Measurements from ENCODE around the gene VAC14. TPM values are rescaled to one million over a fixed set of nuclear protein-coding genes. Genes with fewer than 3 reads are reported as not detected.

Gene VAC14
- total RNA-seq, 2 donors from 2014 or later, result 26.5 to 27.7 TPM

DNA sequence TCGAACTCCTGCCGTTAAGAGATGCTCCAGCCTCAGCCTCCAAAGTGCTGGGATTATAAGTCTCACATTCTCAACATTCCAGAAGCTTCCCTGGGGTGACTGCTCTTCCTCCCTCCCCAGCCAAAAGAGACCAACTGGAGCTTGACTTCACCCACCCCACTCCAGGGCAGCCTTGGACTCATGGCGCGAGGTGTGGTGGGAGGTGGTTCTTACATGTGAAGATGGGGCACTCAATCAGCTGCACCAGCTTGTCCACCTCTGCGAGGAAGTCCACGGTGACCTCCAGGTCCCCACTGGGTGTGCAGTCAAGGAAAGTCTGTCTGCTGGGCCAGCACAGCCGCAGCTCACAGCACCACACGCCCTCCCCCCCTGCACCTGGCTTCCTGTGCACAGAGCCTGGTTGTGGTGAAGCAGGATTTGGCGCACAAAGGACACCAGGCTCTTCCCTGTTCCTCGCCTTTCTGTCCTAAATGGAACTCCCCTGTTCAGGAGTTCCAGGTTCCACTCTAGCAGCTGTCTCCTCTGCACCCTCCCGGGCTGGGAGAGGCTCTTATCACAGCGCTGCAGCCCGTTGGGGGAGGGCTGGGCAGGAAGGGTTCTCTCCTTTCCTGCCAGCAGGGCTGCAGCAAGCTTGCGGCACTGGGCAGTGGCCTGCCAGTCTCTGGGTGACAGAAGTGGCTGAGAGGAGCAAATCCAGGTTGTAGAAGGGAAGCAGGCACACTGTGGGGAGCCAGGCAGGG, 105.5 kb downstream of the VAC14 start:
- Histone ChIP-seq H3K36me3 (replicated peaks in 1 of 2; ENCODE audit: insufficient read depth in 1 of 2, low read depth in 2 of 2) (no peaks in the 10 kb centered on the region), H3K4me3 (no peak overlapping the region), H3K27ac (peak overlapping the region in 1 of 4 donors; percentile 17), H3K4me1 (no peaks in the 10 kb centered on the region), H3K9me3 (no peaks in the 10 kb centered on the region), H3K27me3 (no peaks in the 10 kb centered on the region)
- TF ChIP-seq, protein P1, sequence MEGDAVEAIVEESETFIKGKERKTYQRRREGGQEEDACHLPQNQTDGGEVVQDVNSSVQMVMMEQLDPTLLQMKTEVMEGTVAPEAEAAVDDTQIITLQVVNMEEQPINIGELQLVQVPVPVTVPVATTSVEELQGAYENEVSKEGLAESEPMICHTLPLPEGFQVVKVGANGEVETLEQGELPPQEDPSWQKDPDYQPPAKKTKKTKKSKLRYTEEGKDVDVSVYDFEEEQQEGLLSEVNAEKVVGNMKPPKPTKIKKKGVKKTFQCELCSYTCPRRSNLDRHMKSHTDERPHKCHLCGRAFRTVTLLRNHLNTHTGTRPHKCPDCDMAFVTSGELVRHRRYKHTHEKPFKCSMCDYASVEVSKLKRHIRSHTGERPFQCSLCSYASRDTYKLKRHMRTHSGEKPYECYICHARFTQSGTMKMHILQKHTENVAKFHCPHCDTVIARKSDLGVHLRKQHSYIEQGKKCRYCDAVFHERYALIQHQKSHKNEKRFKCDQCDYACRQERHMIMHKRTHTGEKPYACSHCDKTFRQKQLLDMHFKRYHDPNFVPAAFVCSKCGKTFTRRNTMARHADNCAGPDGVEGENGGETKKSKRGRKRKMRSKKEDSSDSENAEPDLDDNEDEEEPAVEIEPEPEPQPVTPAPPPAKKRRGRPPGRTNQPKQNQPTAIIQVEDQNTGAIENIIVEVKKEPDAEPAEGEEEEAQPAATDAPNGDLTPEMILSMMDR (IDR thresholded peaks at IDR 0.05), result no peak
- TF ChIP-seq POLR2A (IDR thresholded peaks at IDR 0.05), result no peak
- 63 to 84% methylated on average over 9 to 14 of the region's 14 CpGs for WGBS, 2 donors
- intact Hi-C loops (cut with DNase I), result no loop called here
- DNase-seq (no peak), ATAC-seq (no peak)

DNA sequence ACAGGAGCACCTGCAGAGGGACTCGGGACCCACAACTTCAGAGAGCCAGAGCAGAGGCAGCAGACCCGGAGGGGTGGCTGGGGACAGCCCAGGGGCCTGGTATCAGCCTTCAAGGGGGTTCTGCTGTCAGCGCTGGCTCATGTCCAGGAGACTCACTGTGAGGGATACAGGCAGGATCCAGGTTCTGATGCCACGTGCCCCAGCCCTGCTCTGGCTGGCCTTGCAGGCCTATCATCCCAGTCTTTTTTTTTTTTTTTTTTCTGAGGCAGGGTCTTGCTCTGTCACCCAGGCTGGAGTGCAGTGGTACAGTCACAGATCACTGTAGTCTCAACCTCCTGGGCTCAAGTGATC, 106.1 kb downstream of the VAC14 start:
- Histone ChIP-seq H3K4me3 (no peak overlapping the region), H3K36me3 (replicated peaks in 1 of 2; ENCODE audit: insufficient read depth in 1 of 2, low read depth in 2 of 2) (no peaks in the 10 kb centered on the region), H3K27me3 (no peaks in the 10 kb centered on the region), H3K9me3 (no peaks in the 10 kb centered on the region), H3K27ac (no peak overlapping the region), H3K4me1 (no peaks in the 10 kb centered on the region)
- intact Hi-C loops (cut with DNase I), result no loop called here
- DNase-seq (no peak), ATAC-seq (no peak)
- 89 to 96% methylated on average over 4 of the region's 4 CpGs for WGBS, 2 donors
- TF ChIP-seq POLR2A (IDR thresholded peaks at IDR 0.05), result no peak
- TF ChIP-seq, protein P1 (IDR thresholded peaks at IDR 0.05), result no peak

DNA sequence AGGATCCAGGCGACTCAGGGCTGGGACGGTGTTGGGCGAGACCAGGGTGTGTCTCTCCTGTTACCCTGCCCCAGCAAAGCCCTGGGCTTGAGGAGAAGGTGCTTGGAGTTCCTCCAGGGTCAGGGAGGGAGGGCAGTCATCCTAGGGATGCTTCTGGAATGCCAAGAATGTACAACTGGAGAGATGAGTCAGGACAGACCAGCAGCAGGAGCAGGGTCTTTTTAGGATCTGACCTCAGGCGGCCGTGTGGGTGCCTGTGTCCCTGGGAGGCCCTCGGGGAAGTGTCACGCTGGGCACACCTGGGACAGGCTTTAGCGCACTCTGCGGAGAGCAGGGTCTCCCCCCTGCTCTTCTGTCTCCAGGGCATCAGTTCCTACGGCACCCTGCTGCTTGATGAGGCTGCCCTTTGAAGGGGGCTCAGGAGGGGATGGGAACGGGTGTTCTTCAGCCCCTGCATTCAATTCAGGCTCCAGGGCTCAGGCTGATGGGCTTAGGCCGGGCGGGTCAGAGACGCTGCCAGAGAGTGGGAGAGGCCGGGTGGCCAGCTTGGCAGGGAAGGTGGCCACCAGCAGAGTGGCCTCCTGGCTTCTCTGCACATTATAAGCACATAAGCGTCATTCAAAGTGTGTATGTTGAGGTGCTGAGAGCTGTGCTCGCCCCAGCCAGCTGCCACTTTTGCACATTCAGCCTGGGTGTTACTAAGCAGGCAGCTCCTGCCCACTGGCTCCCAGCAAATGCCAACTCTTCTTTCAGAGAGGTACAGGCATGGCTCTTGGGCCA, 106.7 kb downstream of the VAC14 start:
- no peaks in the 10 kb centered on the region for H3K27me3 ChIP-seq
- ATAC-seq, result no peak

DNA sequence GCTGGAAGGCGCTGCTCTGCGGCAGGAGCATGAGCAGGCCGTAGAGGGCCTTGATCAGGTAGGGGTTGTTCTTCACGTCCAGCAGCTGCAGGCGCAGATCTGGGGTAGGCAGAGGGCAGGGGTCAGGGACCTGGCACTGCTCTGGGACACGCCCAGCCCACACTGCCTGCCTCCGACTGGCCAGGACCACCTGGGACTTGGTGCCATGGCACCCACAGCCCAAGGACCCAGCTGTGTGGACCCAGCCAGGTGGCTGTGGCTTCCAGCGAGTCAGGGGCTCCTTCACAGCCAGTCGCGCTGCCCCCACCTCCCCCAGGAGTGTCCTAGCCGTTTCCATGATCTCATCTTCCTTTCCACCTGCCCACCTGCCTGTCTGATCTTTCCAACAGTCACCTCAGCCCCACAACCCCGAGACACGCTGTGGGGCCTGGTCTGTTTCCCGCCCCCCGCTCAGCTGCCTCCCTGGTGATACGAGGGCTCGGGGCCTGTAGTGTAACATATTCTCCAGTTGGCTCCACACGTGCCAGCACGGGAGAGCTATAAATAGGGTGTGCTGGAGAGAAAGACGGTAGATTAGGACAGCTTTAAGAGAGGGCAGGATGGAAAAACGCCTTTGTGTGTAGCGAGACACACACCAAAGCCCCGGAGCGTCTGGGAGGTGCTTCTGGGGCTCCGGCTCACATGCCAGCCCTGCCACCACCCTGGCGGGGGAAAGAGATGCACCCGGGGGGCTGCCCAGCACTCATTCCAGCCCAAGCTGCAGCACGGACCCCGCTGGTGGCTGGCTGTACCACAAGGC, 107.9 kb downstream of the VAC14 start:
- H3K36me3 ChIP-seq (replicated peaks in 1 of 2; ENCODE audit: insufficient read depth in 1 of 2, low read depth in 2 of 2), result no peaks in the 10 kb centered on the region
- intact Hi-C loops (cut with DNase I), result no loop called here
- H3K9me3 ChIP-seq, result no peaks in the 10 kb centered on the region
- 89 to 91% methylated on average over 24 to 28 of the region's 29 CpGs for WGBS, 2 donors
- peak overlapping the region in 1 of 4 donors; percentile 44 for H3K27ac ChIP-seq
- no peaks in the 10 kb centered on the region for H3K27me3 ChIP-seq
- no peak for ATAC-seq
- peaks cover 13% of the 10 kb centered on the region for H3K4me1 ChIP-seq
- no peak for TF ChIP-seq POLR2A (IDR thresholded peaks at IDR 0.05)
- TF ChIP-seq, protein P1 (IDR thresholded peaks at IDR 0.05), result no peak
- DNase-seq, result no peak
- no peak overlapping the region for H3K4me3 ChIP-seq

More for the DNA sequence above, 106.7 kb downstream of the VAC14 start:
- TF ChIP-seq POLR2A (IDR thresholded peaks at IDR 0.05), result no peak
- TF ChIP-seq, protein P1 (IDR thresholded peaks at IDR 0.05), result no peak
- no peak overlapping the region for H3K4me3 ChIP-seq
- no peak for DNase-seq
- H3K27ac ChIP-seq, result no peak overlapping the region
- 88 to 92% methylated on average over 5 to 17 of the region's 17 CpGs for WGBS, 2 donors
- intact Hi-C loops (cut with DNase I), result no loop called here
- H3K9me3 ChIP-seq, result no peaks in the 10 kb centered on the region
- peaks cover under 1% of the 10 kb centered on the region for H3K4me1 ChIP-seq
- no peaks in the 10 kb centered on the region for H3K36me3 ChIP-seq (replicated peaks in 1 of 2; ENCODE audit: insufficient read depth in 1 of 2, low read depth in 2 of 2)
